Endodermal cell (in vitro differentiated cells): Measurements from ENCODE around the gene SLC2A5. TPM values are rescaled to one million over a fixed set of nuclear protein-coding genes. Genes with fewer than 3 reads are reported as not detected.

Experiments
- DNase-seq: peaks from one replicate; pipeline ENCODE4 v3.0.0-alpha.2; 2017
- H3K27ac ChIP-seq: 2 replicates; pipeline ENCODE4 v1.5.1; 2013; ENCODE audit warnings: mild to moderate bottlenecking, low read depth, low read length, moderate library complexity
- H3K27me3 ChIP-seq: 2 replicates; pipeline ENCODE4 v1.6.1; 2013; ENCODE audit warnings: mild to moderate bottlenecking, low read length, moderate library complexity; ENCODE audit not compliant: insufficient read depth, control insufficient read depth, poor library complexity, severe bottlenecking
- H3K36me3 ChIP-seq: 2 replicates; pipeline ENCODE4 v1.7.0; 2013; ENCODE audit warnings: mild to moderate bottlenecking, low read length, moderate library complexity; ENCODE audit not compliant: control insufficient read depth, insufficient read depth
- H3K4me1 ChIP-seq: one replicate; pipeline ENCODE4 v1.7.0; 2013; ENCODE audit warnings: low read length; ENCODE audit not compliant: control insufficient read depth, insufficient read depth
- H3K4me3 ChIP-seq: 2 replicates; pipeline ENCODE4 v1.5.1; 2013; ENCODE audit warnings: mild to moderate bottlenecking, low read length, moderate library complexity
- H3K9ac ChIP-seq: 2 replicates; pipeline ENCODE4 v1.6.1; 2013; ENCODE audit warnings: mild to moderate bottlenecking, low read length, moderate library complexity; ENCODE audit not compliant: poor library complexity, severe bottlenecking; ENCODE audit errors: extremely low read depth
- H3K9me3 ChIP-seq: 2 replicates; pipeline ENCODE4 v1.6.1; 2013; ENCODE audit warnings: mild to moderate bottlenecking, low read length, moderate library complexity; ENCODE audit not compliant: control insufficient read depth
- H3K27ac Mint-ChIP-seq: 2 replicates; pipeline ENCODE4 v1.8.0; 2020; ENCODE audit warnings: mixed read lengths
- H3K27me3 Mint-ChIP-seq: 2 replicates; pipeline ENCODE4 v1.8.0; 2021; ENCODE audit warnings: mild to moderate bottlenecking, mixed read lengths; ENCODE audit not compliant: insufficient read depth
- H3K36me3 Mint-ChIP-seq: 2 replicates; pipeline ENCODE4 v1.8.0; 2020; ENCODE audit warnings: low read depth, mixed read lengths
- H3K4me1 Mint-ChIP-seq: 2 replicates; pipeline ENCODE4 v1.8.0; 2020; ENCODE audit warnings: mixed read lengths
- H3K4me3 Mint-ChIP-seq: 2 replicates; pipeline ENCODE4 v1.8.0; 2020; ENCODE audit warnings: mild to moderate bottlenecking, moderate library complexity, mixed read lengths
- H3K9me3 Mint-ChIP-seq: 2 replicates; pipeline ENCODE4 v1.8.0; 2020; ENCODE audit warnings: mild to moderate bottlenecking, mixed read lengths
- WGBS, 2 experiments: methylation state at CpG; one replicate each; pipeline versions ENCODE4 v1.1.5 to v1.1.7; 2013; ENCODE audit warnings: missing lambda C conversion rate in 2 of 2, mixed read lengths in 1 of 2; ENCODE audit not compliant: insufficient coverage in 1 of 2, insufficient read length in 1 of 2; 5-methylcytosine and 5-hydroxymethylcytosine counted together
- total RNA-seq, 2 donors: library from RNA; stranded (reverse); fragmentation: NEBNext Ultra II Directional in 1 of 2; extraction: Animal tissue kit (Norgen Biotek cat#: 25700) in 1 of 2; gene quantifications; 2 replicates in 1 of 2; 3 replicates in 1 of 2; pipeline ENCODE4 v1.2.1, GENCODE V29; 2021
- TF ChIP-seq, protein P1 (sequence below): fragments of 200-600 bp; sonication (generic); conservative IDR thresholded peaks from 2 replicates; pipeline ENCODE4 v1.5.0; 2021; ENCODE audit warnings: antibody characterized with exemption, mild to moderate bottlenecking

SLC2A5 gene
- total RNA-seq, 2 donors from 2014 or later, result not detected

DNA sequence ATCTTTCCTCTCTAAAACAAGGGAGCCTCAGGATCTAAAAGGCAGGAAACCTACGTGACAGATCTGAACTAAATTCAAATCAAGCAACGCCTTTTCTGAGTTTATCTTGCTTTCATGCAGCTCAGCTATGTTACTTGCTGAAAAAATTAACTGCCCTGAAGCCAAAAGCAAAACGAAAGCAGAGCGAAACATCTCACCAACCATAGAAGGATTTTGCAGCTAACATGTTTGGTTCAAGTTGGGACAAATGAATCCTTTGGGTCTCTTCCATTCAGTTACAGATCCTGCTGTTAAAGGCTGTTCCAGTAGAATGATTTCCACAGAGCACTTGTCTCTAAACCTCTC lies 482 bp downstream of the SLC2A5 start:
- H3K4me1 Mint-ChIP-seq, result peaks cover 12% of the 10 kb centered on the region
- no peak overlapping the region for H3K27ac Mint-ChIP-seq
- Histone ChIP-seq H3K36me3 (no peaks in the 10 kb centered on the region), H3K9ac (no peak overlapping the region), H3K4me1 (no peaks in the 10 kb centered on the region), H3K27ac (peak overlapping the region; percentile 58), H3K4me3 (no peak overlapping the region), H3K9me3 (no peaks in the 10 kb centered on the region), H3K27me3 (no peaks in the 10 kb centered on the region)
- TF ChIP-seq, protein P1, sequence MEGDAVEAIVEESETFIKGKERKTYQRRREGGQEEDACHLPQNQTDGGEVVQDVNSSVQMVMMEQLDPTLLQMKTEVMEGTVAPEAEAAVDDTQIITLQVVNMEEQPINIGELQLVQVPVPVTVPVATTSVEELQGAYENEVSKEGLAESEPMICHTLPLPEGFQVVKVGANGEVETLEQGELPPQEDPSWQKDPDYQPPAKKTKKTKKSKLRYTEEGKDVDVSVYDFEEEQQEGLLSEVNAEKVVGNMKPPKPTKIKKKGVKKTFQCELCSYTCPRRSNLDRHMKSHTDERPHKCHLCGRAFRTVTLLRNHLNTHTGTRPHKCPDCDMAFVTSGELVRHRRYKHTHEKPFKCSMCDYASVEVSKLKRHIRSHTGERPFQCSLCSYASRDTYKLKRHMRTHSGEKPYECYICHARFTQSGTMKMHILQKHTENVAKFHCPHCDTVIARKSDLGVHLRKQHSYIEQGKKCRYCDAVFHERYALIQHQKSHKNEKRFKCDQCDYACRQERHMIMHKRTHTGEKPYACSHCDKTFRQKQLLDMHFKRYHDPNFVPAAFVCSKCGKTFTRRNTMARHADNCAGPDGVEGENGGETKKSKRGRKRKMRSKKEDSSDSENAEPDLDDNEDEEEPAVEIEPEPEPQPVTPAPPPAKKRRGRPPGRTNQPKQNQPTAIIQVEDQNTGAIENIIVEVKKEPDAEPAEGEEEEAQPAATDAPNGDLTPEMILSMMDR, result no peak
- WGBS, 2 experiments, result 83% methylated on average over 4 of the region's 4 CpGs
- H3K9me3 Mint-ChIP-seq, result no peaks in the 10 kb centered on the region
- H3K27me3 Mint-ChIP-seq, result no peaks in the 10 kb centered on the region
- H3K4me3 Mint-ChIP-seq, result no peak overlapping the region
- DNase-seq, result no peak
- no peaks in the 10 kb centered on the region for H3K36me3 Mint-ChIP-seq

DNA sequence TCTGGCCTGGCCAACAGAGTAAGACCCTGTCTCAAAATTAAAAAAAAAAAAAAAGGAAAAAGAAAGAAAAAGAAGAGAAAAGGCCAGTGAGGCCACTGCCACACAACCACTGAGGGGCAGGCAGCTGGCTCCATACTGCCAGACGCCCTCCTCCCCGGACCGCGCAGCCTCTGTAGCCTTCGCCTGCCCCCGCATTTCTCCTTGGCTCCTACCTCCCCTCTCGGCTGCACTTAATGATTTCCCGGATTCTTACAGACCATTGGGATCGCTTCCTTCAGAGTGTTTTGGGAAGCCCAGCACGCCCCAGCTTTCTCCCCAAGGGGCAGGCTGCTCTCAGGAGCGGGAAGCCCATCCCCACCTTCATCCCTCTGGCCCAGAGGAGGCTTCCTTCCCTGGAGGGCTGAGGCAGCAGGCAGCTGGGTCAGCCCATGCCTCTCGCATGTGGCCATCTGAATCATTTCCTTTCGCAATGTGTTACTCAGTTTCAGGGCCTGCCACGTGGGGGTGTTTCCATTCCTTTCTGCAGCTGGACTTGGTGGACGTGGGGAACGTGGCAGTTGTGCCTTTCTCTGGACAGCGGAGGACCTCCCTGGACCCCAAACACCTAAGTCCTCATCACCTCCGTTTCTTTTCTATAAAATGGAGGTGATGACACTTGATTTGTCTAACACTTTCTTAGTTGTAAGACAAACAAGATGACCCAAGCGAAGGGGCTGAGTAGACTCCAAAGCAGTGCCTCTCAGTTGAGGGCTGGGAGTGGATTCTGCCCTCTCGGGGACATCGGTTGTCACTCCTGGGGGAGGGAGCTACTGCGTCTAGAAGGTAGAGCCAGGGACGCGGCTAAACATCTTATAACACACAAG lies 2.3 kb downstream of the SLC2A5 start:
- no peaks in the 10 kb centered on the region for H3K36me3 Mint-ChIP-seq
- no peaks in the 10 kb centered on the region for H3K27me3 Mint-ChIP-seq
- H3K4me1 Mint-ChIP-seq, result peaks cover 12% of the 10 kb centered on the region
- no peak for DNase-seq
- H3K9me3 Mint-ChIP-seq, result no peaks in the 10 kb centered on the region
- Histone ChIP-seq H3K27ac (no peak overlapping the region), H3K9ac (no peak overlapping the region), H3K4me1 (no peaks in the 10 kb centered on the region), H3K36me3 (no peaks in the 10 kb centered on the region), H3K27me3 (no peaks in the 10 kb centered on the region), H3K9me3 (no peaks in the 10 kb centered on the region), H3K4me3 (no peak overlapping the region)
- no peak overlapping the region for H3K27ac Mint-ChIP-seq
- 89 to 92% methylated on average over 11 to 24 of the region's 24 CpGs for WGBS, 2 experiments
- TF ChIP-seq, protein P1, result no peak
- H3K4me3 Mint-ChIP-seq, result no peak overlapping the region

DNA sequence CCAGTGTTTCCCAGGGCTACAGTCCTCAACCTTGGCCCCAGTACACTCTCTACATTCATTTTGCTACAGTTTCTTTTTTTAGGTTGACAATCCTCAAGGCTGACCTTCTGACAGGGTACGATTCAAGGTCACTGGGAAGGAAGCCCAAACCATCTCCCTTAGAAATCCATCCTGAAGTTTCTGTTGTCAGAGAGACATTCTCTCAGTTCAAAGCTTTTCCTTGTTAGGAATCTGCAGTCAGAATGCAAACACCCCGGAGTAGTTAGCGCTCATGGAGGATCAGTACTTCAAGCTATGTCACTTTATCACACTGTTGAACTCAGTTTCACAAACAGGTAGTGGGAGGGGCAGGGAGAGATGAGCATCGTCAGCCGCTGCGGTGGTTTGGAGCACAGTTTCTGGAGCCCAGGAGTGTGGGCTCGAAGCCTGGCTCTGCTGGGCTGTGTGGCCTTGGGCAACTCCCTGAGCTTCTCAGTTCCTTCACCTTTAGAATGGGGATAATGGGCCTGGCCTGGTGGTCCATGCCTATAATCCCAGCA lies 4.2 kb downstream of the SLC2A5 start:
- Histone ChIP-seq H3K36me3 (no peaks in the 10 kb centered on the region), H3K27ac (no peak overlapping the region), H3K4me3 (no peak overlapping the region), H3K9me3 (no peaks in the 10 kb centered on the region), H3K27me3 (no peaks in the 10 kb centered on the region), H3K9ac (no peak overlapping the region), H3K4me1 (no peaks in the 10 kb centered on the region)
- Mint-ChIP-seq H3K9me3 (no peaks in the 10 kb centered on the region), H3K4me3 (no peak overlapping the region), H3K4me1 (peaks cover 12% of the 10 kb centered on the region), H3K27ac (no peak overlapping the region), H3K27me3 (no peaks in the 10 kb centered on the region), H3K36me3 (no peaks in the 10 kb centered on the region)
- WGBS, 2 experiments, result 88 to 89% methylated on average over 6 to 7 of the region's 7 CpGs
- DNase-seq, result no peak
- TF ChIP-seq, protein P1, result no peak
